ENCODE data around the gene APBB3. TPM values are rescaled to one million over a fixed set of nuclear protein-coding genes. Genes with fewer than 3 reads are reported as not detected.

APBB3 gene
- total RNA-seq, 4 donors from 2014 or later: 43.7 to 70.8 (median 48.4) TPM

DNA sequence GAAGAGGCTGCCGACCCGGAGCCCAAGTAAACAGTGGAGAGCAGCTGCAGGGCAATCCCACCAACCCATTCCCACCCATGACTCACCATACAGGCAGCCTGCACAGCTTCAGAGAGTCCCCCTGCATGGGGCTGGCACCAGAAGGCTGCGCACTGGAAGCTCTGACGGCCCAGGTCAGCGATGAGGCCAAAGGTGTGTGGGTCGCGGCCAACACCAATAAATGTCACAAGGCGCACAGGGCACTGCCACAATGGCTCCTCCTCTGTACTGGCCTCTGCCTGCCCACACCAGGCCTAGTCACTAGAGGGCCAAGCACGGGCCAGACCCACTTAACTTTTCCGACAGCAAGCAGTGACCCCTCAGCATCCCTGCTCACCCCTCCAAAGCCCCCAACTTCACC, 4.2 kb downstream of the APBB3 start:
- peaks cover 0 to 46% (median 0%) of the 10 kb centered on the region in 3 donors for H3K36me3 ChIP-seq
- no peak overlapping the region for H3K4me3 ChIP-seq
- peaks cover 0 to 57% (median 30%) of the 10 kb centered on the region in 4 donors for H3K4me1 ChIP-seq
- DNase-seq (ENCODE audit: low spot score in 2 of 2): no peak
- WGBS, 2 donors: 82 to 86% methylated on average over 6 to 10 of the region's 10 CpGs
- TF ChIP-seq EP300 (IDR thresholded peaks at IDR 0.05) (no peak), CTCF (IDR thresholded peaks at IDR 0.05) (no peak), POLR2A (IDR thresholded peaks at IDR 0.05) (no peak)
- H3K27me3 ChIP-seq: no peaks in the 10 kb centered on the region
- H3K9me3 ChIP-seq: no peaks in the 10 kb centered on the region
- H3K27ac ChIP-seq: no peak overlapping the region

- no peaks in the 10 kb centered on the region for H3K9me3 ChIP-seq
- TF ChIP-seq CTCF (IDR thresholded peaks at IDR 0.05) (no peak), POLR2A (IDR thresholded peaks at IDR 0.05) (no peak), EP300 (IDR thresholded peaks at IDR 0.05) (no peak)
- no peaks in the 10 kb centered on the region for H3K27me3 ChIP-seq
- peaks cover 0 to 57% (median 27%) of the 10 kb centered on the region in 4 donors for H3K4me1 ChIP-seq
- peak overlapping the region in 1 of 4 donors; percentile 93 for H3K27ac ChIP-seq
- WGBS, 2 donors: 85 to 95% methylated on average over 9 of the region's 9 CpGs
- H3K36me3 ChIP-seq: peaks cover 0 to 46% (median 0%) of the 10 kb centered on the region in 3 donors
- no peak for DNase-seq (ENCODE audit: low spot score in 2 of 2)
- H3K4me3 ChIP-seq: no peak overlapping the region
Observed at GRCh38 chr5:140558542-140558941, 5.9 kb downstream of the APBB3 start.

DNA sequence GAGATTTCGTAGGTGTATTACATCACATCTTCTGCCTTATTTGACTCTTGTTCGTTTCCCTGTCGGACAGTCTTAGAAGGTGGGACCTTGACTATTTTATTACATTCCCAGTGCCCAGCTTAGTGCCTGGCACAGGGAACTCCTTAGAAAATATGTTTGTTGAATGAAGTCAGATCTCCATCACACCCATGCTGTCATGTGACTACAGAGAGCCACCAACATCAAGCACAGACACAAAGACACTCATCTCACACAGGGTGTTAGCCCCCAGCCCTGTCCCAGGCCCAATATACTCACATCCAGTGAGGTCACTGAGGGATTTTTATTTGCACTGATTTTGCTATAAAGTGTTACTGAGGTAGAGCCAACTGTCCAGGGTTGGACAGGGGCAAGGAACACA, 6.4 kb downstream of the APBB3 start:
- no peaks in the 10 kb centered on the region for H3K27me3 ChIP-seq
- no peak for DNase-seq (ENCODE audit: low spot score in 2 of 2)
- peaks cover 0 to 46% (median 0%) of the 10 kb centered on the region in 3 donors for H3K36me3 ChIP-seq
- TF ChIP-seq EP300 (IDR thresholded peaks at IDR 0.05): no peak
- no peak for TF ChIP-seq CTCF (IDR thresholded peaks at IDR 0.05)
- peak overlapping the region; percentile 80 to 94 (median 90) for H3K27ac ChIP-seq
- no peak overlapping the region for H3K4me3 ChIP-seq
- H3K9me3 ChIP-seq: no peaks in the 10 kb centered on the region
- 79 to 81% methylated on average over 3 of the region's 3 CpGs for WGBS, 2 donors
- peaks cover 0 to 52% (median 21%) of the 10 kb centered on the region in 4 donors for H3K4me1 ChIP-seq

- peak; percentile 81 to 91 for DNase-seq (ENCODE audit: low spot score in 2 of 2)
- H3K4me1 ChIP-seq: peaks cover 0 to 45% (median 17%) of the 10 kb centered on the region in 4 donors
- WGBS, 2 donors: 1% methylated on average over 31 to 36 of the region's 46 CpGs
Observed at GRCh38 chr5:140557136-140557805, 7.1 kb downstream of the APBB3 start, which contains the start of gene SRA1. SRA1 (minus strand) TSS chr5:140557473; CDS start chr5:140557452, 21 bp downstream.

More at GRCh38 chr5:140557136-140557805, 7.1 kb downstream of the APBB3 start, which contains the start of gene SRA1:
- Histone ChIP-seq H3K4me3 (peak within 1 kb of the TSS; percentile 73 to 86 (median 84)), H3K9me3 (no peaks in the 10 kb centered on the region), H3K27me3 (no peaks in the 10 kb centered on the region), H3K27ac (peak within 1 kb of the TSS; percentile 80 to 94 (median 90)), H3K36me3 (peaks cover 0 to 47% (median 0%) of the 10 kb centered on the region in 3 donors)
- peak in 2 of 5 experiments; percentile 17 to 26 for TF ChIP-seq CTCF (IDR thresholded peaks at IDR 0.05)
- TF ChIP-seq EP300 (IDR thresholded peaks at IDR 0.05): peak; percentile 96 to 97
- TF ChIP-seq POLR2A (IDR thresholded peaks at IDR 0.05): peak; percentile 74 to 92

All from tibial nerve (tissue), 4 donors.